ENCODE results near the gene GTF3A.
"Not testable (repeated sequence)": the region's sequence is repeated elsewhere in the genome, so short reads cannot be mapped to it uniquely, and the experiment has no call there.

Gene GTF3A

DNA sequence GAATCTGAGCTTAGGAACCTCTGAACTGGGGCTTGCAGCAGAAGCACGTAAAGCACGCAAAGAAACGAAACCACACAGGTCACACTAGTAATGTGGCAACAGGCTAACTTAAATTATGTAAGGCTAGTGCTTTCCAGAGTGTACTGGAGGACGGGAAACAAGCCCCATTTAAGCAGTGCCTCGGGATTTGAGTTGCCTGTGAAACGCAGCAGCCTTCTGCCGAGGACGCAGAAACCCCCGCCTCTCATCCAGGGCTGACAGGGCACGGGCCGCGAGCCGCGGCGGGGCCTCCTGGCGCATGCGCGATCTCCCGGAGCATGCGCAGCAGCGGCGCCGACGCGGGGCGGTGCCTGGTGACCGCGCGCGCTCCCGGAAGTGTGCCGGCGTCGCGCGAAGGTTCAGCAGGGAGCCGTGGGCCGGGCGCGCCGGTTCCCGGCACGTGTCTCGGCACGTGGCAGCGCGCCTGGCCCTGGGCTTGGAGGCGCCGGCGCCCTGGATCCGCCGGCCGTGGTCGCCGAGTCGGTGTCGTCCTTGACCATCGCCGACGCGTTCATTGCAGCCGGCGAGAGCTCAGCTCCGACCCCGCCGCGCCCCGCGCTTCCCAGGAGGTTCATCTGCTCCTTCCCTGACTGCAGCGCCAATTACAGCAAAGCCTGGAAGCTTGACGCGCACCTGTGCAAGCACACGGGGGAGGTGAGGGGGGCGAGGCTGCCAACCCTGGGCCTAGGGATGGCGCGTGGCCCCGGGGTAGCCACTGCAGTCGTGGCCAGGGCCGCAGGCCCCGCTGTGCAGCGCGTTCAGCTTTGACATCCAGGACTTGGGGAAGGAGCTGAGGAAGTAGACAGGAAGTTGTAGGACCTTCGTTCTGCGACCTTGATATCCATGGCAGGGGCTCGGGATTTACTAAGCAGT is at the start of gene GTF3A:
Gene GTF3A, plus strand, starts transcription at position 374 of the 912 bp plus-strand sequence.
- peak; percentile 78 for DNase-seq (ENCODE audit: low read depth)

GRCh38 chr13:27374650-27375049 is 49.8 kb upstream of the GTF3A start:
- DNase-seq (ENCODE audit: low read depth): peak; percentile 15

- peak; percentile 37 for DNase-seq (ENCODE audit: low read depth)
These were observed 48.6 kb upstream of the GTF3A start for GRCh38 chr13:27375686-27376326.

DNA sequence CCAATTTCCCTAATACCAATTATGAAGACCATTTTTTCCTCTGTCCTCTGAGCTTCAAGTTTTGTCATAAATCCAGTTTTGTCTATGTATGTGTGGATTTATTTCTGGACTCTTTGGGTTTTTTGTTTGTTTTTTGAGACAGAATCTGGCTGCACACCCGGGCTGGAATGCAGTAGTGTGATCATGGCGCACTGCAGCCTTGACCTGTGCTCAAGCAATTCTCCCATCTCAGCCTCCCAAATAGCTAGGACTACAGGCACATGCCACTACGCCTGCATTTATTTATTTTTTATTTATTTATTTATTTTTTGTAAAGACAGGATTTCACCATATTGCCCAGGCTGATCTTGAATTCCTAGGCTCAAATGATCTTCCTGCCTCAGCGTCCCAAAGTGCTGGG is 45.3 kb upstream of the GTF3A start:
- DNase-seq (ENCODE audit: low read depth): no peak

DNA sequence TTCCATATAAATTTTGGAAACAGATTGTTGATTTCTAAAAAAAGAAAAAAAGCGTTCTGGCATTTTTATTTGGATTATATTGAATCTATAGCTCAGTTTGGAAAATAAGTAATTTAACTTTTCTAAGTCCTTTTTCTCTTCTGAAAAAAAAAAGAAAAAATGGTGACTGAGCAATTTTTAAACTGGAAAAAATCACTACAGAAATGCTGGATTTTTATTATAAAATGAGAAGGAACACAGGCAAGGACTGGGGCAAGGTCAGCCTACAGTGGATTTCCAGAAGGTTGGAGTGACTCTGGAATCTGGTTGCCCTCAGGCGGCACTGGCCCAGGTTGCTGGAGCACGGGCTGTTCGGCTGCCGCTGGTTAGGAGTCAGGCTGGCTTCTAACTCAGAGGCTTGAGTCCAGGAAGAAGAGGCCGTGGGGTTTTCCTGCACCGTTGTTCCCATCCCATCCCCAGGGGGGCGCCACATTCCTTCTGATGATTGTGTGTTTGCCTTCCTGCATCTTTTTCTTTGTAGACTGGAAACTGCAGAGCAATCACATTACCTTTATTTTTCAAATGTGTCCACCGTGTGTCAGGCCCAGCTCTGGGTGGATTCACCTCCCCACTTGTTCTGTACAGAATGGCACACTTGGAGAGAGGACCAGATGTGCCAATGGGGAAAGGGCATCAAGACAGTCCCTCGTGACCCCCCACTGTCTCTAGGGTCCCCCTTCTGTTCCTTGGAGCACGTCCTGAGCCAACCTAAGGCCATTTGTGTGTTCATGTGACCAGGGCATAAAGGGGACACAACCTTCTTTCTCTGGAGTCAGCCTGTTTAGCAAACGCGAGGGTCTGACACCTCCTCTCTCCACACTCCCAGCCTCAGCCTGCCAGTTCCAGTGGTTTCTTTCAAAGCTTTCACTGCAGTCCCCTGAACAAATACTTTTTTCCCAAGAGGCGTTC is 44.5 kb upstream of the GTF3A start:
- DNase-seq (ENCODE audit: low read depth): peak; percentile 30

DNA sequence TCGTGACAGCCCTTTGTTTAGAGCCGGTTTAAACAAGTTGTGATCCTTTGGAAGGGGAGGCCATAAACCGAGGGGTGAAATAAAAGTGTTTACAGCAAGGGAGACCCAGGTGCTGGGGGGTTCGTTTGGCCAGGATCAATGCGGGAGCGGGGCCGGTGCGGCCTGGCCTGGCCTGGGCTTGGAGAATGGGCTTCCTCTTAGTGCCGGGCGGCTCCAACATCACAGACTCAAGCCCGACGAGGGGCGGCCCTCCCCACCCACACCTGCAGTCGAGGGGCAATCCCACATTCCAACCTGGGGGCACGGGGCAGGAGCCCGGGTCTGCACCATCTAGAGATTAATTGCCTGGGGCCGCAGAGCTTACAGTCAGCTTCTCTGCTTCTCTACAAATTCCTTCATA is 42.8 kb upstream of the GTF3A start:
- no peak for DNase-seq (ENCODE audit: low read depth)

- DNase-seq (ENCODE audit: low read depth): no peak
These were observed 41.1 kb upstream of the GTF3A start for GRCh38 chr13:27383104-27383921.

GRCh38 chr13:27384285-27384684 is 40.1 kb upstream of the GTF3A start:
- no peak for DNase-seq (ENCODE audit: low read depth)

DNA sequence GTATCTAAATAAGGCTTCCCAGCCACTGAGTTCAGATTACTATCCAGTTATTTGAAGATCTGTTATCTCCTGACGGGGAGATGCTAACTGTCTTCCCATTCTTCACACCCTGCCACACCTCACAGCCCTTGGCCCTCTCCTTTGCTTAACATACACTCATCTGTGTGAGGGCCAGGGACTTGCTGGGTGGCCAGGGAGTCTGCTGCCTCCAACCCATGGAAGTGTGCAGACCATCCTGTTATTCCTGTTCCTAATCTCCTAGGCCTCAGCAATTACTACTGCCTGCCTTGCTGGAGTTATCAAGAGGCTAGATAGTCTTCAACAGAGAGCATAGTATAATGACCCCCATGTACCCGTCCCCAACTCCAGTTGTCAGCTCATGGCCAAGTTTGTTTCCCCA is 36.2 kb upstream of the GTF3A start:
- DNase-seq (ENCODE audit: low read depth): no peak

DNA sequence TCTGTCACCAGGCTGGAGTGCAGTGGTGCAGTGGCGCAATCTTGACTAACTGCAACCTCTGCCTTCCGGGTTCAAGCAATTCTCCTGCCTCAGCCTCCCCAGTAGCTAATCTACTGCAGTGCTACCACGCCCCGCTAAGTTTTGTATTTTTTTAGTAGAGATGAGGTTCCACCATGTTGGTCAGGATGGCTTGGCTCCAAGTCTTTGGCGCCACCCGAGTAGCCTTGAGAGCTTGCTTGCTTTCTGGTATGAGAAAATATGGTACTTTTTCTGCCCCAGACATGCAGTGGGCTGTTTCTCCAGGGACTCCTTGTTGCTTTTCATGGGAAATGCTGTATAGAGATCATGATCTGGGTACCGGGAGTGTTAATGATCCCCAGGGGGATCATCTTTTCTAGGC is 34.5 kb upstream of the GTF3A start:
- no peak for DNase-seq (ENCODE audit: low read depth)

- no peak for DNase-seq (ENCODE audit: low read depth)
These were observed 32.9 kb upstream of the GTF3A start for GRCh38 chr13:27391471-27391870.

DNA sequence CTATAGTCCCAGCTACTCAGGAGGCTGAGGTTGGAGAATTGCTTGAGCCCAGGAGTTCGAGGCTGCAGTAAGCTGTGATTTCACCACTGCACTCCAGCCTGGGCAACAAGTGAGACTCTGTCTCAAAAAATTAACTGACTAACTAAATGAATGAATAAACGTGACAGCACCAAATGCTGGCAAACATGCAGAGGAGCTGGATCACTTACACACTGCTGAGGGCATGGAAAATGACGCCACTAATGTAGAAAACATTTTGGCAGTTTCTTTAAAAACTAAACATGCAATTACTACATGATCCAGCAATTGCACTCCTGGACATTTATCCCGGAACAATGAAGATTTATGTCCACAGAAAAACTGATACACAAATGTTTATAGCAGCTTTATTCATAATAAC is 31.3 kb upstream of the GTF3A start:
- no peak for DNase-seq (ENCODE audit: low read depth)

GRCh38 chr13:27395007-27395510 is 29.4 kb upstream of the GTF3A start:
- DNase-seq (ENCODE audit: low read depth): no peak

DNA sequence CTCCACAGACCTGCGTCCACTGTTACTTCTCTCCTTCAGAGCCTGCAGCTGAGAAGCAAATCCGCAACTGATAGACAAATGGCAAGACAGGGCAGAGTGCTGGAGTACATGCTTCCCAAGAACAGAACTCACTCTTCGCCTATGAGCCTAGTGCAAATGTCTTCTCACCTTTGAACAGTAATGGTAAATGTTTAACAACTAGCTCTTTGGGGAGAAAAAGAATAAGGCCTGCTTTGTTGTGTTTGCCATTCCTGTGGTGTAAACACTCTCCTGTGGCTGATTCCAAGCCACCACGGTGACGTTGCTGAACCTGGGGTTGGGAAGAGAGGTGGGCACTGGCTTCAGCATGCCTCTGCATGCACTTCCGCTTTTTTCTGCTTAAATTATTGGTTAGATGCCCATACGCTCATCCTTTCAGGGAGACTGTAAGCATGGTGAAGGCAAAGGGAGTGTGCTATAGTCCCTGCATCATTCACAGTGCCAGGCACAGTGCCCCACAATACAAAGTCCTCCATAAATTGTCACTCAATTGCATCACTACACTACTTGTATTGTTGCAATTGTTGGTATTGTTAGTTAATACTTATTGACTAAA is 28.1 kb upstream of the GTF3A start:
- no peak for DNase-seq (ENCODE audit: low read depth)

- DNase-seq (ENCODE audit: low read depth): no peak
These were observed 26.1 kb upstream of the GTF3A start for GRCh38 chr13:27398360-27398759.

DNA sequence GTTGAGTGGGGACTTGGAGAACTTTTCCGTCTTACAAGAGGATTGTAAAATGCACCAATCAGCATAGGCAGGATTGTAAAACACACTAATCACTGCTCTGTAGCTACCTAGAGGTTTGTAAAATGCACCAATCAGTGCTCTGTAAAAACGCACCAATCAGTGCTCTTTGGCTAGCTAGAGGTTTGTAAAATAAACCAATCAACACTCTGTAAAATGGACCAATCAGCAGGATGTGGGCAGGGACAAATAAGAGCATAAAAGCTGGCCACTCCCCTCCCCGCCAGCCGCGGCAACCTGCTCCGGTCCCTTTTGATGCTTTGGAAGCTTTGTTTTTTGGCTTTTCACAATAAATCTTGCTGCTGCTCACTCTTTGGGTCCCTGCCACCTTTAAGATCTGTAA is 24.0 kb upstream of the GTF3A start:
- DNase-seq (ENCODE audit: low read depth): not testable (repeated sequence)

DNA sequence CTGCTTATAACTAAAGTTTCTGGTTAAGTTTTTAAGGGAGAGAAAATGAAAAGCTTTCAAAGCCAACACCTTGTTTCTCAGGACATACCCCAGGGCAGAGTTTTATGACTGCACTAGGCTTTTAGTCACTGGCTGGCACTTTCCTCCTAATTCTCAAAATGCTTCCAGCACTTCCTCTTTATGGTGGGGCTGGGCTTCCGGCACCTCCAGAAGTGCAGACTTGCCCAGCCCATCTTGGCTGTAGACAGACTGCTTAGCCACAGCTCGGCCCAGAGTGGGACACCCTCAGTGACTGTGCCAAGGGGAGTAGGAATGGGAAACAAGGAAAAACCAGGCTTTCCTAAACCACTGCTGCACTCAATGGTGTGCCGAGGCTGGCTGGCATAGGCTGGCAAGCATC is 23.2 kb upstream of the GTF3A start:
- DNase-seq (ENCODE audit: low read depth): no peak

GRCh38 chr13:27403203-27403678 is 21.2 kb upstream of the GTF3A start:
- DNase-seq (ENCODE audit: low read depth): no peak

GRCh38 chr13:27403727-27404385 is 20.6 kb upstream of the GTF3A start:
- DNase-seq (ENCODE audit: low read depth): no peak

DNA sequence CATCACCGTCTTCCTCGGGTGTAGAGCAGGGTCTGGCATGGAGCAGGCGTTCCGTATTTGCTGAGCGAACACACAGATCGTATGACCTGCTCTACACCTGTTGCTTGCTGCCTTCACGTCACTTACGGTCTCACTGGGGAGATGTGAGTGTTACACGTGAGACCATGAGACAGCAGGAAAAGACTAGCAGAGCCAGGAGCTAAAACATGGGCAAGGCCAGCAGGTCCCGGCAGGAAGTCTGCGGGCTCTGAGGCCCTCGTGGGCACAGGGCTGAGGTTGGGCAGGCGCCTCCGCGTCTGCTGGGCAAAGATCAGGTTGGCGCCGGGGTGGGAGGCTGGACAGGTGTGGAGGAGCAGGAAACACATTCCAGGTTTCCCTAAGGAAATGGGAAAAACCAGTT is 19.7 kb upstream of the GTF3A start:
- DNase-seq (ENCODE audit: low read depth): no peak

All from stimulated activated CD8-positive, alpha-beta memory T cell treated with anti-CD3 and anti-CD28 coated beads, Interleukin-4, amount 100 ng/mL, for 24 hours (primary cell).